Glutamatergic neuron (in vitro differentiated cells): ENCODE results near the gene BACH2. TPM values are rescaled to one million over a fixed set of nuclear protein-coding genes. Genes with fewer than 3 reads are reported as not detected.

Experiments
- DNase-seq: peaks from one replicate; pipeline ENCODE4 v3.0.0; 2022
- H3K27ac Mint-ChIP-seq: one replicate; pipeline ENCODE4 v1.8.0; 2020; ENCODE audit warnings: mild to moderate bottlenecking, mixed read lengths, inconsistent platforms; ENCODE audit not compliant: unreplicated experiment
- H3K27me3 Mint-ChIP-seq: one replicate; pipeline ENCODE4 v1.8.0; 2020; ENCODE audit warnings: mild to moderate bottlenecking, moderate library complexity, mixed read lengths, inconsistent platforms; ENCODE audit not compliant: unreplicated experiment
- H3K36me3 Mint-ChIP-seq: one replicate; pipeline ENCODE4 v1.8.0; 2020; ENCODE audit warnings: mild to moderate bottlenecking, mixed read lengths, inconsistent platforms; ENCODE audit not compliant: unreplicated experiment
- H3K4me1 Mint-ChIP-seq: one replicate; pipeline ENCODE4 v1.8.0; 2020; ENCODE audit warnings: mild to moderate bottlenecking, low read depth, mixed read lengths, inconsistent platforms; ENCODE audit not compliant: unreplicated experiment
- H3K4me3 Mint-ChIP-seq: one replicate; pipeline ENCODE4 v1.8.0; 2020; ENCODE audit warnings: mild to moderate bottlenecking, mixed read lengths, inconsistent platforms; ENCODE audit not compliant: unreplicated experiment
- H3K9me3 Mint-ChIP-seq: one replicate; pipeline ENCODE4 v1.8.0; 2020; ENCODE audit warnings: mild to moderate bottlenecking, moderate library complexity, mixed read lengths, inconsistent platforms; ENCODE audit not compliant: unreplicated experiment
- CTCF ChIP-seq: fragments of 200-600 bp; sonication (generic); IDR thresholded peaks from one replicate; pipeline ENCODE4 v1.5.0; 2021; ENCODE audit not compliant: partially characterized antibody, unreplicated experiment
- total RNA-seq: library from RNA; stranded (reverse); fragmentation: NEBNext Ultra II Directional; extraction: Animal tissue kit (Norgen Biotek cat#: 25700); gene quantifications from one replicate; pipeline ENCODE4 v1.2.1, GENCODE V29; 2021; ENCODE audit not compliant: unreplicated experiment

The BACH2 gene
- total RNA-seq, 1 donor from 2014 or later: 96.4 TPM

- no peak for DNase-seq
- Mint-ChIP-seq H3K9me3 (peaks cover 8% of the 10 kb centered on the region), H3K36me3 (no peaks in the 10 kb centered on the region), H3K27ac (no peak overlapping the region), H3K27me3 (peaks cover 3% of the 10 kb centered on the region), H3K4me1 (peaks cover 54% of the 10 kb centered on the region), H3K4me3 (no peak overlapping the region)
- no peak for TF ChIP-seq CTCF
These were observed 110.6 kb downstream of the BACH2 start for GRCh38 chr6:90186026-90186425.

GRCh38 chr6:90184334-90185298 is 112.0 kb downstream of the BACH2 start:
- peaks cover 54% of the 10 kb centered on the region for H3K4me1 Mint-ChIP-seq
- TF ChIP-seq CTCF: no peak
- no peak overlapping the region for H3K27ac Mint-ChIP-seq
- H3K4me3 Mint-ChIP-seq: no peak overlapping the region
- H3K36me3 Mint-ChIP-seq: no peaks in the 10 kb centered on the region
- peaks cover 3% of the 10 kb centered on the region for H3K27me3 Mint-ChIP-seq
- peaks cover 5% of the 10 kb centered on the region for H3K9me3 Mint-ChIP-seq
- no peak for DNase-seq

GRCh38 chr6:90183587-90184333 is 112.9 kb downstream of the BACH2 start:
- no peak for TF ChIP-seq CTCF
- H3K9me3 Mint-ChIP-seq: peaks cover 5% of the 10 kb centered on the region
- no peaks in the 10 kb centered on the region for H3K36me3 Mint-ChIP-seq
- H3K4me1 Mint-ChIP-seq: peaks cover 54% of the 10 kb centered on the region
- no peak overlapping the region for H3K27ac Mint-ChIP-seq
- H3K27me3 Mint-ChIP-seq: peaks cover 3% of the 10 kb centered on the region
- DNase-seq: no peak
- H3K4me3 Mint-ChIP-seq: no peak overlapping the region

GRCh38 chr6:90180526-90180925 is 116.1 kb downstream of the BACH2 start:
- H3K36me3 Mint-ChIP-seq: no peaks in the 10 kb centered on the region
- peaks cover 62% of the 10 kb centered on the region for H3K4me1 Mint-ChIP-seq
- no peak overlapping the region for H3K4me3 Mint-ChIP-seq
- TF ChIP-seq CTCF: no peak
- peaks cover 3% of the 10 kb centered on the region for H3K9me3 Mint-ChIP-seq
- no peak for DNase-seq
- H3K27me3 Mint-ChIP-seq: no peaks in the 10 kb centered on the region
- H3K27ac Mint-ChIP-seq: no peak overlapping the region
